Caco-2 (cell line): ENCODE results near the gene KBTBD13. TPM values are rescaled to one million over a fixed set of nuclear protein-coding genes. Genes with fewer than 3 reads are reported as not detected.
A peak's percentile ranks its signal among the peaks of the same experiment; 100 is the strongest.

Experiments
- BruUV-seq: library from RNA; stranded (reverse); fragments of 400-500 nt; replicated peaks from 2 replicates; lab custom pipeline; 2021; lab: Mats Ljungman, UMichigan
- CTCF ChIA-PET: fragments of 300-600 bp; sonication (Branson Sonifier 250); formaldehyde crosslinking; loops from one replicate; lab custom pipeline; 2022; ENCODE audit warnings: antibody characterized with exemption; lab: Charles Lee
- POLR2A ChIA-PET: fragments of 300-600 bp; sonication (Branson Sonifier 250); formaldehyde crosslinking; loops from one replicate; lab custom pipeline; 2022; ENCODE audit warnings: antibody characterized with exemption; lab: Charles Lee
- DNase-seq, 2 experiments: peaks; one replicate each; pipeline versions ENCODE4 v3.0.0 to v3.0.0-alpha.2; 2020 to 2022
- H3K27me3 ChIP-seq: replicated peaks from 2 replicates; pipeline ENCODE4 v1.6.0; 2011; ENCODE audit warnings: low read length; ENCODE audit not compliant: control insufficient read depth, insufficient read depth
- H3K36me3 ChIP-seq: 2 replicates; pipeline ENCODE4 v1.5.1; 2011; ENCODE audit warnings: low read length; ENCODE audit not compliant: control insufficient read depth, insufficient read depth
- H3K4me1 ChIP-seq: fragments of 250-450 bp; sonication (Bioruptor Pico); 2 replicates; pipeline ENCODE4 v1.5.1; 2020; ENCODE audit warnings: mild to moderate bottlenecking
- H3K4me3 ChIP-seq: 2 replicates; pipeline ENCODE4 v1.5.1; 2011; ENCODE audit warnings: low read depth, mild to moderate bottlenecking, control low read depth, low read length
- H3K9me3 ChIP-seq: fragments of 250-450 bp; sonication (Bioruptor Pico); 2 replicates; pipeline ENCODE4 v1.5.1; 2020; ENCODE audit warnings: mild to moderate bottlenecking, moderate library complexity
- H3K27ac Mint-ChIP-seq: one replicate; pipeline ENCODE4 v1.8.0; 2022; ENCODE audit warnings: mixed read lengths; ENCODE audit not compliant: unreplicated experiment
- H3K27me3 Mint-ChIP-seq: one replicate; pipeline ENCODE4 v1.8.0; 2022; ENCODE audit warnings: mixed read lengths; ENCODE audit not compliant: insufficient read depth, unreplicated experiment
- H3K36me3 Mint-ChIP-seq: one replicate; pipeline ENCODE4 v1.8.0; 2022; ENCODE audit warnings: mild to moderate bottlenecking, mixed read lengths; ENCODE audit not compliant: insufficient read depth, unreplicated experiment
- H3K4me1 Mint-ChIP-seq: one replicate; pipeline ENCODE4 v1.8.0; 2022; ENCODE audit warnings: low read depth, mixed read lengths; ENCODE audit not compliant: unreplicated experiment
- H3K4me3 Mint-ChIP-seq: one replicate; pipeline ENCODE4 v1.8.0; 2022; ENCODE audit warnings: mild to moderate bottlenecking, moderate library complexity, mixed read lengths; ENCODE audit not compliant: unreplicated experiment
- H3K9me3 Mint-ChIP-seq: one replicate; pipeline ENCODE4 v1.8.0; 2022; ENCODE audit warnings: mixed read lengths; ENCODE audit not compliant: unreplicated experiment
- CTCF ChIP-seq, 2 experiments: fragments of 200-600 bp in 1 of 2; IDR thresholded peaks; 1 replicate in 1 of 2; 2 replicates in 1 of 2; pipeline versions ENCODE4 v1.5.1 to v1.8.0; 2011 to 2022; ENCODE audit warnings: antibody characterized with exemption in 1 of 2, control low read depth in 1 of 2, inconsistent platforms in 1 of 2, low read depth in 1 of 2, low read length in 1 of 2, mild to moderate bottlenecking in 1 of 2, moderate library complexity in 1 of 2; ENCODE audit not compliant: insufficient read depth in 1 of 2, severe bottlenecking in 1 of 2, unreplicated experiment in 1 of 2
- intact Hi-C: fragments of 100-400 bp; cut with micrococcal nuclease; formaldehyde crosslinking; loops from one replicate; pipeline ENCODE4 v1.10.0; 2022; ENCODE audit not compliant: unreplicated experiment
- total RNA-seq: library from RNA; stranded (reverse); gene quantifications from 2 replicates; pipeline ENCODE4 v1.2.3, GENCODE V29; 2022

Gene KBTBD13
- total RNA-seq, 1 experiment from 2014 or later: not detected

GRCh38 chr15:65086680-65087111 lies 10.2 kb downstream of the KBTBD13 start:
- no TSS peak for BruUV-seq
- intact Hi-C loops: loop anchor here (1.0 kb wide), 1 partner anchor 15 kb away; no protein-coding TSS in a partner anchor
- peak overlapping the region; percentile 90 for H3K27ac Mint-ChIP-seq

GRCh38 chr15:65087411-65087810 lies 10.9 kb downstream of the KBTBD13 start:
- CTCF ChIA-PET: interaction anchor here (1.7 to 4.3 kb wide), 4 partner anchors 8 to 53 kb away, joined by 7 to 65 read pairs (median 15); no protein-coding TSS in a partner anchor
- intact Hi-C loops: no loop called here
- peaks cover 15% of the 10 kb centered on the region for H3K36me3 Mint-ChIP-seq
- Histone ChIP-seq H3K27me3 (no peaks in the 10 kb centered on the region), H3K4me3 (no peak overlapping the region), H3K9me3 (no peaks in the 10 kb centered on the region), H3K4me1 (peaks cover 82% of the 10 kb centered on the region), H3K36me3 (no peaks in the 10 kb centered on the region)
- no peak for DNase-seq
- TF ChIP-seq CTCF (IDR thresholded peaks at IDR 0.05; ENCODE audit: insufficient read depth in 1 of 2, low read depth in 1 of 2, low read length in 1 of 2, severe bottlenecking in 1 of 2, unreplicated experiment in 1 of 2): no peak
- H3K27me3 Mint-ChIP-seq: no peaks in the 10 kb centered on the region
- BruUV-seq: no TSS peak
- H3K9me3 Mint-ChIP-seq: no peaks in the 10 kb centered on the region
- peak overlapping the region; percentile 90 for H3K27ac Mint-ChIP-seq
- no peak overlapping the region for H3K4me3 Mint-ChIP-seq
- peaks cover 67% of the 10 kb centered on the region for H3K4me1 Mint-ChIP-seq
- POLR2A ChIA-PET: interaction anchor here (0.6 kb wide), 1 partner anchor 53 kb away, joined by 4 read pairs; no protein-coding TSS in a partner anchor

More at GRCh38 chr15:65086680-65087111, 10.2 kb downstream of the KBTBD13 start:
- Histone ChIP-seq H3K36me3 (no peaks in the 10 kb centered on the region), H3K27me3 (no peaks in the 10 kb centered on the region), H3K9me3 (no peaks in the 10 kb centered on the region), H3K4me3 (no peak overlapping the region), H3K4me1 (peaks cover 82% of the 10 kb centered on the region)
- peak in 1 of 2 experiments; percentile 55 for DNase-seq
- TF ChIP-seq CTCF (IDR thresholded peaks at IDR 0.05; ENCODE audit: insufficient read depth in 1 of 2, low read depth in 1 of 2, low read length in 1 of 2, severe bottlenecking in 1 of 2, unreplicated experiment in 1 of 2): peak in 1 of 2 experiments; percentile 43
- H3K9me3 Mint-ChIP-seq: no peaks in the 10 kb centered on the region
- peaks cover 15% of the 10 kb centered on the region for H3K36me3 Mint-ChIP-seq
- H3K27me3 Mint-ChIP-seq: no peaks in the 10 kb centered on the region
- CTCF ChIA-PET: interaction anchor here (0.7 to 4.3 kb wide), 7 partner anchors 9 to 52 kb away, joined by 3 to 65 read pairs (median 7); no protein-coding TSS in a partner anchor
- POLR2A ChIA-PET: interaction anchor here (0.6 kb wide), 1 partner anchor 99 kb away, joined by 4 read pairs; the partner anchor contains the start of gene CLPX
- no peak overlapping the region for H3K4me3 Mint-ChIP-seq
- peaks cover 69% of the 10 kb centered on the region for H3K4me1 Mint-ChIP-seq

GRCh38 chr15:65087873-65088642 lies 11.5 kb downstream of the KBTBD13 start:
- peak overlapping the region; percentile 90 for H3K27ac Mint-ChIP-seq
- H3K4me1 Mint-ChIP-seq: peaks cover 60% of the 10 kb centered on the region
- H3K4me1 ChIP-seq: peaks cover 75% of the 10 kb centered on the region
- TF ChIP-seq CTCF (IDR thresholded peaks at IDR 0.05; ENCODE audit: insufficient read depth in 1 of 2, low read depth in 1 of 2, low read length in 1 of 2, severe bottlenecking in 1 of 2, unreplicated experiment in 1 of 2): no peak
- no peaks in the 10 kb centered on the region for H3K9me3 ChIP-seq
- H3K4me3 Mint-ChIP-seq: peak overlapping the region; percentile 67
- intact Hi-C loops: loop anchor here (2.0 kb wide), 1 partner anchor 45 kb away; the partner anchor contains the start of gene PDCD7
- no peaks in the 10 kb centered on the region for H3K27me3 ChIP-seq
- POLR2A ChIA-PET: no interaction called here
- H3K27me3 Mint-ChIP-seq: no peaks in the 10 kb centered on the region
- peaks cover 15% of the 10 kb centered on the region for H3K36me3 Mint-ChIP-seq
- peak in 1 of 2 experiments; percentile 15 for DNase-seq
- BruUV-seq: TSS peak; percentile 76
- H3K4me3 ChIP-seq: no peak overlapping the region
- CTCF ChIA-PET: interaction anchor here (1.7 to 4.3 kb wide), 4 partner anchors 7 to 54 kb away, joined by 7 to 65 read pairs (median 15); no protein-coding TSS in a partner anchor
- H3K36me3 ChIP-seq: no peaks in the 10 kb centered on the region
- no peaks in the 10 kb centered on the region for H3K9me3 Mint-ChIP-seq
